Coronary artery (tissue), 2 donors: Measurements from ENCODE around the gene INPP5K.
A peak's percentile ranks its signal among the peaks of the same experiment; 100 is the strongest.

Source experiments
- DNase-seq: peaks from one replicate; pipeline ENCODE4 v3.0.0-alpha.2; 2017; ENCODE audit warnings: low spot score
- H3K27ac ChIP-seq, 2 donors: fragments of 200-600 bp; sonication (generic); one replicate each; pipeline ENCODE4 v1.5.1; 2016 to 2019
- H3K4me3 ChIP-seq: fragments of 200-600 bp; sonication (generic); 2 replicates; pipeline ENCODE4 v1.5.1; 2016; ENCODE audit warnings: mild to moderate bottlenecking, moderate library complexity
- TF ChIP-seq, protein P1 (sequence below): fragments of 200-600 bp; sonication (generic); IDR thresholded peaks from one replicate; pipeline ENCODE4 v1.5.1; 2019; ENCODE audit warnings: antibody characterized with exemption

Gene INPP5K

GRCh38 chr17:1490643-1491442 lies 25.6 kb downstream of the INPP5K start:
- TF ChIP-seq, protein P1, sequence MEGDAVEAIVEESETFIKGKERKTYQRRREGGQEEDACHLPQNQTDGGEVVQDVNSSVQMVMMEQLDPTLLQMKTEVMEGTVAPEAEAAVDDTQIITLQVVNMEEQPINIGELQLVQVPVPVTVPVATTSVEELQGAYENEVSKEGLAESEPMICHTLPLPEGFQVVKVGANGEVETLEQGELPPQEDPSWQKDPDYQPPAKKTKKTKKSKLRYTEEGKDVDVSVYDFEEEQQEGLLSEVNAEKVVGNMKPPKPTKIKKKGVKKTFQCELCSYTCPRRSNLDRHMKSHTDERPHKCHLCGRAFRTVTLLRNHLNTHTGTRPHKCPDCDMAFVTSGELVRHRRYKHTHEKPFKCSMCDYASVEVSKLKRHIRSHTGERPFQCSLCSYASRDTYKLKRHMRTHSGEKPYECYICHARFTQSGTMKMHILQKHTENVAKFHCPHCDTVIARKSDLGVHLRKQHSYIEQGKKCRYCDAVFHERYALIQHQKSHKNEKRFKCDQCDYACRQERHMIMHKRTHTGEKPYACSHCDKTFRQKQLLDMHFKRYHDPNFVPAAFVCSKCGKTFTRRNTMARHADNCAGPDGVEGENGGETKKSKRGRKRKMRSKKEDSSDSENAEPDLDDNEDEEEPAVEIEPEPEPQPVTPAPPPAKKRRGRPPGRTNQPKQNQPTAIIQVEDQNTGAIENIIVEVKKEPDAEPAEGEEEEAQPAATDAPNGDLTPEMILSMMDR = no peak
- peak overlapping the region; percentile 92 to 100 for H3K27ac ChIP-seq
- DNase-seq = no peak
- peak overlapping the region; percentile 96 for H3K4me3 ChIP-seq

DNA sequence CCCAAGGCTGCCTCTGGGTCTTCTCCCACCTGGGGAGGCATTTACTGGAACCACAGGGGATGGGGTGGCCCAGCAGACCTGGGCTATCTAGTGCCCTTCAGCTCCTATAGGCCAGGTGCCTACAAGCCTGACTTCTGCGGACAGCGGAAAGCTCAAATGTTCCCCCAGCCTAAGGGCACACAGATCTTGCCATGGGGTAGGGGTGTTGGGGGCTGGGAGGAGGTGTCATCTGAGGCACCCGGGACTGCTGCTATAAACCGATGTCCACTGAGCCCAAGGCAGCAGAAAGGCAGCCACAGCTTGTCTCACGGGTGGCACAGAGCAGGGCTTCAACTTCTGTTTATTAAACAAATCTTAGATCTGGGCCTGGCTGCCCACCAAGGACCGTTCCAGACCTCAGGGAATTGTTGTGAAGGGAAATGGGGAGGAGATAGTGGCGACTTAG lies 27.6 kb downstream of the INPP5K start:
- TF ChIP-seq, protein P1 = no peak
- peak overlapping the region; percentile 97 for H3K4me3 ChIP-seq
- H3K27ac ChIP-seq = peak overlapping the region; percentile 97 to 100
- DNase-seq = no peak

DNA sequence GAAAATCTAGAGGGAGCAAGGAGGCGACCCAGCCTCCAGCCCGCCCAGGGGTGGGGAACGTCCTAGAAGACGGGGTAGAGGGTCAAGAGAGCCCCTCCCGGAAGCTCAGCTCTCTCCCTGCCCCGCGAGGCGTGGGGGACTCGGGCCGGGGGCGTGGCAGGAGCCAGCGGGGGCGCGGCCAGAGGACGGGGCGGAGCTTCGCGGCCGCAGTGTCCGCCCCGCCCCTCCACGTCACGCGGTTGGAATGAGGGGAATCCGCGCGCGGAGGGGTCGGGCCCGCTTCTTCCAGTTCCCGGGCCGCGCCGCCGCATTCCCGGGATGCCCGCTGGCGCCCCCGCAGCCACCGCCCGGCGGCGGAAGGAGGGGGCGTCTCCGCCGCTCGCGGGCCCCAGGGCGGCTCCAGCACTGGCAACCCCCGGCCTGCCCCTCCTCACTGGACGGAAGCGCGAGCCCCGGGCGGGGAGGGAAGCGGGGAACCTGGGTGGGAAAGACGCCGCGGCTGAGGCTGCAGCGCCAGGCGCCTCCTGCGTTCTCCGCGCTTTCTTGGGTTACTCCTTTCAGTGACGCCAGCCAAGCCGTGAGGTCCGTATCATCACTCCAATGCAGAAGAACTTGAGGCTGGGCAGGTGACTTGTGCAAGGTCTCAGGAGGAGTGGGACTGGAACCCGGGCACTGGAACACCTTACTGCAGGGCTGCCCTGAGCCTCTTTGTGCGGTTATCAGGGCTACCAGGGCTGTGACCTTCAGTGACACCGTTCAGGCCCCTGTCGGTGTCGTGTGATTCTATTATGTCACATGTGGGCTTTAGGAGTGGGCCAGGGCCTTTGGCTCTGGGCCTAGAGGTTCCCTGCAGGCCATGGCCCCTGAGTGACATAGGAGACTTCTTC lies 28.2 kb downstream of the INPP5K start:
- TF ChIP-seq, protein P1 = no peak
- H3K4me3 ChIP-seq = peak overlapping the region; percentile 97

GRCh38 chr17:1486802-1487695 lies 29.4 kb downstream of the INPP5K start:
- Histone ChIP-seq H3K27ac (peak overlapping the region; percentile 97 to 100), H3K4me3 (peak overlapping the region; percentile 97)
- TF ChIP-seq, protein P1 = no peak
- peak; percentile 96 for DNase-seq

More for the DNA sequence above, 28.2 kb downstream of the INPP5K start:
- DNase-seq = peak; percentile 92
- H3K27ac ChIP-seq = peak overlapping the region; percentile 97 to 100

GRCh38 chr17:1485423-1486376 lies 30.7 kb downstream of the INPP5K start:
- H3K27ac ChIP-seq = peak overlapping the region; percentile 97 to 100
- TF ChIP-seq, protein P1 = no peak
- peak; percentile 92 for DNase-seq
- peak overlapping the region; percentile 97 for H3K4me3 ChIP-seq
